Raji (cell line): Measurements from ENCODE around the gene SLC44A2.

Experiments
- POLR2A ChIP-seq: IDR thresholded peaks from 2 replicates; pipeline ENCODE4 v1.6.1; 2011; ENCODE audit warnings: low read depth, low read length, control low read depth; ENCODE audit not compliant: insufficient read depth

Gene SLC44A2

DNA sequence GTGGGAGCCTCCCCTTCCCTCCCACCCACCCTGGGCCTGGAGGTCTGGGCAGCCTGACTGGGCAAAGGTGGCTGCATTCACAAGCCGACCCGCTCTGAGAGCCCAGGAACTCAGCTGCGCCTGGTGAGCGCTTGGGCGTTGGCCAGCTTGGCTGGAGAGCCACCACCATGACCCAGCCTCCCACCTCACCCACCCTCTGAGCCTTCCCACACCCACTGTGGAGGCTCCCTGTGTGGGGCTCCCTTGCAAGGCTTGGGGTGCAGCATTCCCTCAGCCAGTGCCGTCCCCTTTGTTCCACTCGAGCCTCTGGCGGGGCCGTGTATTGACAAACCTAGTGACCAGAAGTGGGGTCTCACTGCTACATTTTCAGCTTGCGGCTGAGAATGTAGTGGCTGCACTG, 60.8 kb downstream of the SLC44A2 start:
- TF ChIP-seq POLR2A: no peak

GRCh38 chr19:10686661-10687517, 61.5 kb downstream of the SLC44A2 start:
- TF ChIP-seq POLR2A: no peak

GRCh38 chr19:10687518-10688288, 62.4 kb downstream of the SLC44A2 start:
- no peak for TF ChIP-seq POLR2A

DNA sequence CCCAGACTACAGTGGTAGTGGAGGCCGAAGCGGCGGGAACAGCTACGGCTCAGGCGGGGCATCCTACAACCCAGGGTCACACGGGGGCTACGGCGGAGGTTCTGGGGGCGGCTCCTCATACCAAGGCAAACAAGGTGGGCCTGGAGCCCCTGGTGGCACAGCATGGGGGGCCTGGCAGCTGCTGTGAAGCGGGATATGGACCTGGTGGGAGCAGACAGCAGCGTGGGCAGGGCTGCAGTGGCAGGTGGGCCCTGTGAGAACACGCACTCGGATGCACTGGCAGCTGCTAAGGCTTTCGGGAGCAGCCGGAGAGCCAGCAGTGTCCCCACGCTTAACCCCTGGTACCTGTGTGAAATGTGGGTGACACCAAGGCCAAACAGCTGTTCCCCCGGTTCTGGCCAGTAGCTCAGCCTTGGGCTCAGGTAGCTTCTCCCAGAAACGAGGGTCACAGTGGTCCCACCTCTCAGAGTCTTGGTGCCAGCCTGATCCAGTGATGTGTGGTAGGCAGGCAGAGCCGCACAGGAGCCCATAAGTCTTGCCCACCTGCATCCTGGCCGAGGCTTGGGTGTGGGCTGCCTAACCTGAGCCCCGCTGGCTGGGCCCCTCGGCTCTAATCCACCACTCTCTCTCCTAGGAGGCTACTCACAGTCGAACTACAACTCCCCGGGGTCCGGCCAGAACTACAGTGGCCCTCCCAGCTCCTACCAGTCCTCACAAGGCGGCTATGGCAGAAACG, 63.4 kb downstream of the SLC44A2 start:
- no peak for TF ChIP-seq POLR2A

- TF ChIP-seq POLR2A: no peak
Measured at GRCh38 chr19:10690341-10690781, 65.0 kb downstream of the SLC44A2 start.

DNA sequence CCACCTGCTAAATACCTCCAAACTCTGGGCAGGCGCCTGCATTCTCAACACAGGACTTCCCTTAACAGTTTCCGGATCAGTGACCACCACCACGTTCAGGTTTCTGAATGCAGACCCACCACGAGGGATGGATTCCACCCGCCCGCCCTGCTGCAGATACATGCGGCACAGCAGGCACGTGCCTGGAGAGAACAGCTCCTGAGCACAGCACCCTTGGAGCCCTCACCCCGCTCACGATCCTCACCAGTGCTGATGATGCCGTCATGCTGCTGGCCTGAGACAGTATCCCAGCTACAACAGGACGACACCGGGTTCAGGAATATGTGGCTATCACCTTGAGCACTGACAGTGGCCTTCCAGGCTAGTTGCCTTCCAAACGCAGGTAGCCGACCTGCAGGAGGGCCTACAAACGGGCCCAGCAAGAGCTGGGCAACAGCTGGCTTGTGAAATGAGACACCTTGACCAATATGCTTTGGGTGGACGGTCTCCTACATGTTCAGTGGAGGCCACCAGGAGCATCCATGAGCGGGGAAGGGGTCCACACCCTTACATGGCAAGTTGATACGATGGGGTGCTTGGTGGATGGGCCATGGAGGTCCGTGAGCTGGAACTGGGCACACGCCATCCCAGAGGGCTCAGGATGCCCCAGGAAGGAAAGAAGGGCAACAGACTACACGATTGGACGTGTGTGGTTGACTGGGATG, 66.0 kb downstream of the SLC44A2 start:
- no peak for TF ChIP-seq POLR2A

- no peak for TF ChIP-seq POLR2A
Measured at GRCh38 chr19:10691883-10692282, 66.5 kb downstream of the SLC44A2 start.

DNA sequence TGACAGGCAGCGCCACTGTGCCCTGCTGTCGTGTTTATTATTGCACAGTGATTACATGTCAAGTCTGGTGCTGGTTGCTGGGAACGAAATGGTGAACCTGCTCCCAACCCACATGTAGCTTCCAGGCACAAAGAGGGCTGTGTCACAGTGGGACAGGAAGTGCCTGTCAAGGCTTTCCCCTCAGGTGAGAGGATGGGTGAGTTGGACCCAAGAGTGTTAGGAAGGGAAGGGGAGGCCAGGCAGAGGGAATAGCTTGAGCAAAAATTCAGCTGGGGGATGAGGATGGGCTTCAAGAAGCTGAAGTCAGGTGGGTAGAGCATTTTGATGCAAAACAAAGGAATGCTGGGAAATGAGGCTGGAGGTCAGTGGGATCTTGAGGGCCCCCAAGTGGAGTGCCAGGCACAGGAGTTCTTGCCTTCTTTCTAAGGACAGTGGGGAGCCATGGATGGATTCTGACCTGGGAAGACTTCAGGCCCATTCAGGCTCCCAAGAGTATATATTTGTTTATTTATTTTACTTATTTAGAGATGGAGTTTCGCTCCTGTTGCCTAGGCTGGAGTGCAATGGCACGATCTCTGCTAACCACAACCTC, 67.4 kb downstream of the SLC44A2 start:
- no peak for TF ChIP-seq POLR2A
